NCI-H2227 (cell line): ENCODE data around the gene USF2.

Experiments
- DNase-seq: peaks from one replicate; lab custom pipeline; 2025; ENCODE audit not compliant: unreplicated experiment; lab: John Stamatoyannopoulos, UW

The USF2 gene

DNA sequence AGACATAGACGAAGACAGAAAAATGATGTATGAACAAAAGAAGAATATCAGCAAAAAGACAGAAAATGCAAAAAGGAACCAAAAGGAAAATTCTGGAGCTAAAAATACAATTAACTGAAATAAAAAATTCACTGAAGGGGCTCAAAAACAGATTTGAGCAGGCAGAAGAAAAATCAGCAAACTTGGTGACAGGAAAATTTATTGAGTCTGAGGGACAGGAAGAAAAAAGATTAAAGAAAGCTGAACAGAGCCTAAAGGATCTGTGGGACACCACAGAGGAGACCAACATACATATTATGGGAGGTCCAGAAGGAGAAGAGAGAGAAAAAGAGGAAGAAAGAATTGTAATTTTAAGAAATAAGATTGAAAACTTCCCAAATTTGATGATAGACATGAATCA is 27.3 kb upstream of the USF2 start:
- DNase-seq: no peak

- DNase-seq: no peak
Measured at GRCh38 chr19:35246466-35247092, 22.2 kb upstream of the USF2 start.

- DNase-seq: peak; percentile 98
Measured at GRCh38 chr19:35247526-35248309, 21.0 kb upstream of the USF2 start.

- DNase-seq: peak; percentile 97
Measured at GRCh38 chr19:35248310-35249145, 20.2 kb upstream of the USF2 start, which contains the start of gene LSR. Gene LSR (plus strand): TSS chr19:35249002. CDS start chr19:35249023, 21 bp downstream.

GRCh38 chr19:35249146-35249847 is 19.5 kb upstream of the USF2 start:
- DNase-seq: peak; percentile 77

GRCh38 chr19:35249848-35250711 is 18.7 kb upstream of the USF2 start:
- no peak for DNase-seq

GRCh38 chr19:35251456-35251855 is 17.3 kb upstream of the USF2 start:
- no peak for DNase-seq

GRCh38 chr19:35253316-35254286 is 15.2 kb upstream of the USF2 start:
- DNase-seq: no peak

DNA sequence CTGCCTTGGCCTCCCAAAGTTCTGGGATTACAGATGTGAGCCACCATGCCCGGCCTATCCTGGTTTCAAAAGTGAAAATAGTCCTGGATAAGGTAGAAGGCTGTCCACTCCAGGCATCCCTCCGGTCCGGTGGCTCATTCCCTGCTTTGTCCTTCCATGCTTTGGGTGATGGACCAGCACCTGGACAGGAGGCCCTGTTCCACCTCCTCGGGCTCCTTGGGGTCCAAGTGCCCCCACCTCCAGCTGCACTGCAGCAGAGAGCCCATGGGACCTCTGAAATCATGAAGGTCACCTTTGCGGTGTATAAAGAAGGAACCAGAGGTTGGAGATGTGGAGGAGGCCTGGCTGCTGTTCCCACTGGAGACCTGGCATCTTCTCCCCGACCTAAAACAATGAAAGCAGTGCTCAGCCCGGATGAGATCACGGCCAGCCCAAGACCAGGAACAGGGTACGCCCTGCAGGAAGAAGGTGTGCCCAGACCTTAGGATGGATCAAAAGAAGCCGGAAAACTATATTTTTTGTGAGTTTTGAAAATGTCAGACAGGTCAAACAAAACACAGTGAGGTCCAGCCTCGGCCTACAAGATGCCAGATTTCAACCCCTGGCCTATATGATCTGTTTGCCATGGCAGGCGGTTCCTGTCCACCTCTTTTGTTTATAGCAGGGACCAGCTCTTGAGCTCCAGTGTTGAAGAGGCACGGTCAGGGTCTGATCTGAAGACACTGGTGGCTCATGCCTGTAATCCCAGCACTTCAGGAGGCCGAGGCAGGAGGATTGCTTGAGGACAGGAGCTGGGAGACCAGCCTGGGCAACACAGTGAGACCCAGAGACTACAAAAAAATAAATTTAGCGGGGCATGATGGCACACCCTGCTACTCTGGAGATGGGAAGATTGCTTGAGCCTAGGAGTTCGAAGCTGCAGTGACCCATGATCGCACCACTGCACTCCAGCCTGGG is 14.1 kb upstream of the USF2 start:
- DNase-seq: no peak

- DNase-seq: no peak
Measured at GRCh38 chr19:35256566-35256965, 12.2 kb upstream of the USF2 start.

- DNase-seq: no peak
Measured at GRCh38 chr19:35257113-35257461, 11.7 kb upstream of the USF2 start.

- DNase-seq: peak; percentile 68
Measured at GRCh38 chr19:35260694-35261304, 8.0 kb upstream of the USF2 start.

- DNase-seq: no peak
Measured at GRCh38 chr19:35261356-35262100, 7.2 kb upstream of the USF2 start.

GRCh38 chr19:35262101-35262761 is 6.5 kb upstream of the USF2 start:
- peak; percentile 71 for DNase-seq

GRCh38 chr19:35264268-35265125 is 4.3 kb upstream of the USF2 start:
- DNase-seq: no peak
